ENCODE data around the gene BMX. TPM values are rescaled to one million over a fixed set of nuclear protein-coding genes. Genes with fewer than 3 reads are reported as not detected.

Gene BMX
- total and polyA plus RNA-seq, 9 of the 15 experiments (the other 6 are each of a cell fraction or from before 2014, with no cell fraction given), result 0.45 to 4.2 (median 1.8) TPM

- TF ChIP-seq ZBTB43 (CRISPR knock-in tag; IDR thresholded peaks at IDR 0.05) (no peak), PHTF2 (CRISPR knock-in tag; IDR thresholded peaks at IDR 0.05) (no peak), ZFPM2 (CRISPR knock-in tag; IDR thresholded peaks at IDR 0.05) (no peak), ZNF253 (CRISPR knock-in tag; conservative IDR thresholded peaks at IDR 0.05) (no peak), TFE3 (CRISPR knock-in tag; IDR thresholded peaks at IDR 0.05) (no peak), ZKSCAN8 (CRISPR knock-in tag; IDR thresholded peaks at IDR 0.05) (no peak; the same call in 1 of the 2 replicates)
These were observed 79.5 kb downstream of the BMX start (continued) for GRCh38 chrX:15579778-15580747.

GRCh38 chrX:15594371-15594770 lies 93.8 kb downstream of the BMX start:
- ChIA-PET CTCF (ENCODE audit: low intra/inter-chr PET ratio) (no interaction called here), POLR2A (no interaction called here)
- no peaks in the 10 kb centered on the region for H3K27me3 ChIP-seq (ENCODE audit: control insufficient read depth in 2 of 2, insufficient read depth in 2 of 2, low read length in 2 of 2)
- no peak for FAIRE-seq
- intact Hi-C loops (cut with micrococcal nuclease), result no loop called here
- H3K9me1 ChIP-seq (ENCODE audit: control insufficient read depth, insufficient read depth, low read length), result no peaks in the 10 kb centered on the region
- H3K79me2 ChIP-seq (ENCODE audit: control insufficient read depth, insufficient read depth, low read length), result no peaks in the 10 kb centered on the region
- no peaks in the 10 kb centered on the region for H4K20me1 ChIP-seq (replicated peaks; ENCODE audit: control insufficient read depth, insufficient read depth, low read length)
- no peak overlapping the region for H3K4me2 ChIP-seq (ENCODE audit: insufficient read depth, low read length)
- peak; percentile 69 for ATAC-seq
- BruUV-seq (replicated peaks), result no TSS peak
- H3K27ac ChIP-seq (ENCODE audit: extremely low read depth, low read depth, low read length), result no peak overlapping the region
- WGBS (ENCODE audit: insufficient coverage, low coverage, missing lambda C conversion rate), result 5% methylated on average over 2 of the region's 2 CpGs
- H3K9ac ChIP-seq (ENCODE audit: insufficient read depth in 1 of 2, low read depth in 2 of 2, low read length in 2 of 2), result no peak overlapping the region
- H3K36me3 ChIP-seq (ENCODE audit: control insufficient read depth, insufficient read depth, low read length), result no peaks in the 10 kb centered on the region
- H2AFZ ChIP-seq (ENCODE audit: low read depth, low read length), result no peak overlapping the region
- no peak for DNase-seq (ENCODE audit: extremely low read depth in 1 of 4, low spot score in 3 of 4)
- no peaks in the 10 kb centered on the region for H3K9me3 ChIP-seq (replicated peaks; ENCODE audit: control insufficient read depth, insufficient read depth, low read depth, low read length)
- H3K4me1 ChIP-seq (replicated peaks in 1 of 2; ENCODE audit: control insufficient read depth in 2 of 2, insufficient read depth in 2 of 2, low read length in 2 of 2), result no peaks in the 10 kb centered on the region
- no peak overlapping the region for H3K4me3 ChIP-seq
- in situ Hi-C loops (cut with MboI), result no loop called here
- TF ChIP-seq REST (IDR thresholded peaks at IDR 0.05; ENCODE audit: borderline replicate concordance) (no peak), REST (CRISPR knock-in tag; IDR thresholded peaks at IDR 0.05; ENCODE audit: low read depth) (no peak), HDAC6 (IDR thresholded peaks at IDR 0.05; ENCODE audit: low read depth, low read length) (no peak)
